HG02852 (cell line): Measurements from ENCODE around the gene SPP1.

Source experiments
- ATAC-seq: cut with Tn5 transposase; IDR thresholded peaks from one replicate; pipeline ENCODE4 v1.9.1; 2021; ENCODE audit warnings: mild to moderate bottlenecking, moderate library complexity; ENCODE audit not compliant: unreplicated experiment

Gene SPP1

GRCh38 chr4:87950936-87951511, 24.5 kb upstream of the SPP1 start:
- no peak for ATAC-seq

- no peak for ATAC-seq
Measured at GRCh38 chr4:87953826-87954225, 21.7 kb upstream of the SPP1 start.

GRCh38 chr4:87956501-87956900, 19.0 kb upstream of the SPP1 start:
- no peak for ATAC-seq

GRCh38 chr4:87957061-87957460, 18.5 kb upstream of the SPP1 start:
- no peak for ATAC-seq

GRCh38 chr4:87961993-87962392, 13.5 kb upstream of the SPP1 start:
- ATAC-seq: no peak

GRCh38 chr4:87962398-87963146, 12.9 kb upstream of the SPP1 start:
- ATAC-seq: no peak

GRCh38 chr4:87965501-87965975, 10.0 kb upstream of the SPP1 start:
- ATAC-seq: no peak

- ATAC-seq: no peak
Measured at GRCh38 chr4:87966095-87966496, 9.4 kb upstream of the SPP1 start.

- ATAC-seq: no peak
Measured at GRCh38 chr4:87967193-87967592, 8.3 kb upstream of the SPP1 start.

- ATAC-seq: no peak
Measured at GRCh38 chr4:87970121-87970520, 5.4 kb upstream of the SPP1 start.

GRCh38 chr4:87971866-87972265, 3.6 kb upstream of the SPP1 start:
- ATAC-seq: no peak

- ATAC-seq: peak; percentile 85
Measured at GRCh38 chr4:87973283-87974169, 2.0 kb upstream of the SPP1 start.

GRCh38 chr4:87974856-87975462, 555 bp upstream of the SPP1 start:
- no peak for ATAC-seq

GRCh38 chr4:87977521-87978278, 2.2 kb downstream of the SPP1 start:
- no peak for ATAC-seq

GRCh38 chr4:87978681-87979080, 3.2 kb downstream of the SPP1 start:
- no peak for ATAC-seq

GRCh38 chr4:87979810-87980209, 4.3 kb downstream of the SPP1 start:
- no peak for ATAC-seq

- no peak for ATAC-seq
Measured at GRCh38 chr4:87981486-87981885, 6.0 kb downstream of the SPP1 start.

GRCh38 chr4:87982036-87982435, 6.5 kb downstream of the SPP1 start:
- no peak for ATAC-seq

GRCh38 chr4:87982446-87983010, 7.0 kb downstream of the SPP1 start:
- no peak for ATAC-seq

- no peak for ATAC-seq
Measured at GRCh38 chr4:87983996-87984395, 8.5 kb downstream of the SPP1 start.
